ENCODE measurements around the gene PPM1L. TPM values are rescaled to one million over a fixed set of nuclear protein-coding genes. Genes with fewer than 3 reads are reported as not detected.

The PPM1L gene
- total and polyA plus RNA-seq, 2 donors (not counting 1 experiment from before 2014, with no cell fraction given): 1.1 to 12.0 TPM

- TF ChIP-seq CTCF (IDR thresholded peaks at IDR 0.05) (no peak), EZH2 (IDR thresholded peaks at IDR 0.05; ENCODE audit: borderline replicate concordance, insufficient read depth, low read depth, low read length, poor library complexity, severe bottlenecking) (no peak)
- no peak overlapping the region for H2AFZ ChIP-seq (ENCODE audit: insufficient read depth, low read depth, low read length, poor library complexity, severe bottlenecking)
- H3K27ac ChIP-seq (ENCODE audit: low read length in 2 of 2): no peak overlapping the region
- no peaks in the 10 kb centered on the region for H3K27me3 ChIP-seq (replicated peaks in 1 of 4; ENCODE audit: control extremely low read depth in 1 of 4, control insufficient read depth in 3 of 4, insufficient read depth in 4 of 4, low read length in 3 of 4)
- ChIA-PET POLR2A (no interaction called here), CTCF (no interaction called here)
- intact Hi-C loops (cut with micrococcal nuclease): no loop called here
- no peaks in the 10 kb centered on the region for H4K20me1 ChIP-seq (ENCODE audit: control insufficient read depth, insufficient read depth, low read length, poor library complexity, severe bottlenecking)
- peaks cover 0 to 3% of the 10 kb centered on the region in 2 donors for H3K4me1 ChIP-seq (ENCODE audit: control insufficient read depth in 2 of 2, insufficient read depth in 2 of 2, low read length in 2 of 2)
- H3K9me3 Mint-ChIP-seq (ENCODE audit: insufficient read depth): no peaks in the 10 kb centered on the region
- no peak overlapping the region for H3K4me3 Mint-ChIP-seq
- H3K79me2 ChIP-seq (ENCODE audit: control insufficient read depth, insufficient read depth, low read length): no peaks in the 10 kb centered on the region
- no peak for ATAC-seq (ENCODE audit: low read depth)
- H3K9ac ChIP-seq (ENCODE audit: low read length): no peak overlapping the region
- peaks cover 4% of the 10 kb centered on the region for H3K4me1 Mint-ChIP-seq
- 91% methylated on average over 3 of the region's 4 CpGs for WGBS (ENCODE audit: insufficient coverage)
- no peak overlapping the region for H3K4me2 ChIP-seq (replicated peaks; ENCODE audit: low read depth, low read length, poor library complexity, severe bottlenecking)
- H3K27me3 Mint-ChIP-seq: no peaks in the 10 kb centered on the region
- H3K36me3 ChIP-seq (replicated peaks in 1 of 2; ENCODE audit: control extremely low read depth in 1 of 2, control insufficient read depth in 1 of 2, extremely low read depth in 1 of 2, insufficient read depth in 2 of 2, low read length in 1 of 2): no peaks in the 10 kb centered on the region
- H3K4me3 ChIP-seq (ENCODE audit: control extremely low read depth in 1 of 5, extremely low read depth in 1 of 5, insufficient read depth in 1 of 5, low read depth in 2 of 5, low read length in 4 of 5): no peak overlapping the region
- H3K27ac Mint-ChIP-seq: no peak overlapping the region
- no peaks in the 10 kb centered on the region for H3K9me3 ChIP-seq (ENCODE audit: control extremely low read depth in 1 of 3, control insufficient read depth in 2 of 3, insufficient read depth in 1 of 3, low read length in 2 of 3)
- DNase-seq: no peak
Observed at GRCh38 chr3:160781402-160781801, 25.4 kb downstream of the PPM1L start.

GRCh38 chr3:160781863-160782262, 25.8 kb downstream of the PPM1L start:
- TF ChIP-seq CTCF (IDR thresholded peaks at IDR 0.05): no peak
- TF ChIP-seq EZH2 (IDR thresholded peaks at IDR 0.05; ENCODE audit: borderline replicate concordance, insufficient read depth, low read depth, low read length, poor library complexity, severe bottlenecking): no peak
- H3K9me3 Mint-ChIP-seq (ENCODE audit: insufficient read depth): peaks cover 2% of the 10 kb centered on the region
- ATAC-seq (ENCODE audit: low read depth) (no peak), DNase-seq (no peak)
- H3K4me1 ChIP-seq (ENCODE audit: control insufficient read depth in 2 of 2, insufficient read depth in 2 of 2, low read length in 2 of 2): peaks cover 0 to 3% of the 10 kb centered on the region in 2 donors
- no CpG with 5 or more reads among the region's 3 CpGs for WGBS (ENCODE audit: insufficient coverage)
- no peak overlapping the region for H3K9ac ChIP-seq (ENCODE audit: low read length)
- peaks cover 4% of the 10 kb centered on the region for H3K4me1 Mint-ChIP-seq
- no peak overlapping the region for H3K27ac Mint-ChIP-seq
- no peaks in the 10 kb centered on the region for H3K36me3 ChIP-seq (replicated peaks in 1 of 2; ENCODE audit: control extremely low read depth in 1 of 2, control insufficient read depth in 1 of 2, extremely low read depth in 1 of 2, insufficient read depth in 2 of 2, low read length in 1 of 2)
- H3K27me3 ChIP-seq (replicated peaks in 1 of 4; ENCODE audit: control extremely low read depth in 1 of 4, control insufficient read depth in 3 of 4, insufficient read depth in 4 of 4, low read length in 3 of 4): no peaks in the 10 kb centered on the region
- peaks cover 0 to 2% (median 0%) of the 10 kb centered on the region in 3 donors for H3K9me3 ChIP-seq (ENCODE audit: control extremely low read depth in 1 of 3, control insufficient read depth in 2 of 3, insufficient read depth in 1 of 3, low read length in 2 of 3)
- no peaks in the 10 kb centered on the region for H4K20me1 ChIP-seq (ENCODE audit: control insufficient read depth, insufficient read depth, low read length, poor library complexity, severe bottlenecking)
- no peak overlapping the region for H3K4me3 ChIP-seq (ENCODE audit: control extremely low read depth in 1 of 5, extremely low read depth in 1 of 5, insufficient read depth in 1 of 5, low read depth in 2 of 5, low read length in 4 of 5)
- H2AFZ ChIP-seq (ENCODE audit: insufficient read depth, low read depth, low read length, poor library complexity, severe bottlenecking): no peak overlapping the region
- no peak overlapping the region for H3K4me3 Mint-ChIP-seq
- H3K27me3 Mint-ChIP-seq: no peaks in the 10 kb centered on the region
- intact Hi-C loops (cut with micrococcal nuclease): no loop called here
- ChIA-PET POLR2A (no interaction called here), CTCF (no interaction called here)
- H3K79me2 ChIP-seq (ENCODE audit: control insufficient read depth, insufficient read depth, low read length): no peaks in the 10 kb centered on the region
- no peak overlapping the region for H3K27ac ChIP-seq (ENCODE audit: low read length in 2 of 2)
- no peak overlapping the region for H3K4me2 ChIP-seq (replicated peaks; ENCODE audit: low read depth, low read length, poor library complexity, severe bottlenecking)

Measured in B cell (primary cell).